Activated CD8-positive, alpha-beta T cell treated with anti-CD3 and anti-CD28 coated beads for 36 hours (primary cell): ENCODE measurements around the gene BCAM. TPM values are rescaled to one million over a fixed set of nuclear protein-coding genes. Genes with fewer than 3 reads are reported as not detected.
"Not testable (repeated sequence)": the region's sequence is repeated elsewhere in the genome, so short reads cannot be mapped to it uniquely, and the experiment has no call there.

Experiments
- ATAC-seq: fragments of 200-7000 bp; cut with Tn5 transposase; one replicate; pipeline ENCODE4 v1.10.0; 2021; ENCODE audit warnings: mild to moderate bottlenecking, moderate library complexity
- CTCF ChIA-PET: fragments of 350-600 bp; sonication (Branson Sonifier 250); formaldehyde crosslinking; loops from one replicate; lab custom pipeline; 2021; ENCODE audit warnings: antibody characterized with exemption; lab: Charles Lee
- POLR2A ChIA-PET: fragments of 350-600 bp; sonication (Branson Sonifier 250); formaldehyde crosslinking; loops from one replicate; lab custom pipeline; 2021; ENCODE audit warnings: antibody characterized with exemption; lab: Charles Lee
- DNase-seq: peaks from one replicate; pipeline ENCODE4 v3.0.0-alpha.2; 2020
- H3K27ac Mint-ChIP-seq: one replicate; pipeline ENCODE4 v1.8.0; 2021; ENCODE audit warnings: mild to moderate bottlenecking, mixed read lengths
- H3K27me3 Mint-ChIP-seq: one replicate; pipeline ENCODE4 v1.8.0; 2021; ENCODE audit warnings: mixed read lengths
- H3K36me3 Mint-ChIP-seq: one replicate; pipeline ENCODE4 v1.8.0; 2021; ENCODE audit warnings: low read depth, mixed read lengths
- H3K4me1 Mint-ChIP-seq: one replicate; pipeline ENCODE4 v1.8.0; 2021; ENCODE audit warnings: low read depth, mixed read lengths
- H3K4me3 Mint-ChIP-seq: one replicate; pipeline ENCODE4 v1.8.0; 2021; ENCODE audit warnings: mild to moderate bottlenecking, moderate library complexity, mixed read lengths
- H3K9me3 Mint-ChIP-seq: one replicate; pipeline ENCODE4 v1.8.0; 2021; ENCODE audit warnings: mixed read lengths
- CTCF ChIP-seq: fragments of 200-600 bp; IDR thresholded peaks from one replicate; pipeline ENCODE4 v1.8.0; 2022; ENCODE audit warnings: antibody characterized with exemption, mild to moderate bottlenecking
- intact Hi-C: fragments of 100-400 bp; cut with micrococcal nuclease; formaldehyde crosslinking; loops from one replicate; pipeline ENCODE4 v1.10.0; 2022
- total RNA-seq, 2 experiments: library from RNA; stranded (reverse); gene quantifications; one replicate each; pipeline ENCODE4 v1.2.3, GENCODE V29; 2021

BCAM gene
- total RNA-seq, 2 experiments from 2014 or later = not detected

DNA sequence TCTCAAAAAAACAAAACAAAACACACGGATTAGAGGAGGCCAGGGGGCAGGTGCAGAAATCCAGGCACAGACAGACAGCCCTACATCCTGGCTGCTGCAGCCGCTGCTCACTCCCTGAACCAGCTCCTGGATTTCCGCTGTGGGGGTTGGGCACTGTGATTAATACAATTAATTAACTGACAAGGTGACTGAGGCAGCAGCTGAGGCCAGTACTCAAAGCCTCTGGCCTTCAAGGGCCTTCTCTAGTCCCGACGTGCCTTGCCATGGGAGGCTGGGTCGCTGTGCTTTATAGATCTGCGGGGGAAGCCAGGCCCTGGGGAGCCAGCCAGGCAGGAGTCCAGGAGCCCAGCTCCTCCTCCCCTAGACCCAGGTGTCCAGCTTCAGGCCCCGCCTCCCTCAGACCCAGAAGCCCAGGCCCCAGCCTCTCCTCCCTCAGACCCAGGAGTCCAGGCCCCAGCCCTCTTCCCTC, 41.8 kb downstream of the BCAM start:
- Mint-ChIP-seq H3K4me1 (peaks cover 9% of the 10 kb centered on the region), H3K27ac (no peak overlapping the region), H3K27me3 (peaks cover 19% of the 10 kb centered on the region), H3K9me3 (no peaks in the 10 kb centered on the region), H3K36me3 (no peaks in the 10 kb centered on the region), H3K4me3 (no peak overlapping the region)
- ATAC-seq (no peak), DNase-seq (no peak)
- no peak for TF ChIP-seq CTCF
- ChIA-PET POLR2A (no interaction called here), CTCF (no interaction called here)
- intact Hi-C loops = no loop called here

GRCh38 chr19:44851427-44851826, 42.5 kb downstream of the BCAM start:
- intact Hi-C loops = no loop called here
- Mint-ChIP-seq H3K27ac (no peak overlapping the region), H3K27me3 (peaks cover 19% of the 10 kb centered on the region), H3K9me3 (no peaks in the 10 kb centered on the region), H3K36me3 (no peaks in the 10 kb centered on the region), H3K4me3 (no peak overlapping the region), H3K4me1 (peaks cover 9% of the 10 kb centered on the region)
- no peak for DNase-seq
- TF ChIP-seq CTCF = no peak
- ChIA-PET POLR2A (no interaction called here), CTCF (no interaction called here)
- no peak for ATAC-seq

GRCh38 chr19:44855606-44856005, 46.7 kb downstream of the BCAM start:
- Mint-ChIP-seq H3K4me1 (no peaks in the 10 kb centered on the region), H3K27me3 (no peaks in the 10 kb centered on the region), H3K9me3 (no peaks in the 10 kb centered on the region), H3K27ac (no peak overlapping the region), H3K36me3 (no peaks in the 10 kb centered on the region), H3K4me3 (no peak overlapping the region)
- no peak for DNase-seq
- intact Hi-C loops = no loop called here
- ATAC-seq = no peak
- CTCF ChIA-PET = no interaction called here
- POLR2A ChIA-PET = no interaction called here
- TF ChIP-seq CTCF = no peak

DNA sequence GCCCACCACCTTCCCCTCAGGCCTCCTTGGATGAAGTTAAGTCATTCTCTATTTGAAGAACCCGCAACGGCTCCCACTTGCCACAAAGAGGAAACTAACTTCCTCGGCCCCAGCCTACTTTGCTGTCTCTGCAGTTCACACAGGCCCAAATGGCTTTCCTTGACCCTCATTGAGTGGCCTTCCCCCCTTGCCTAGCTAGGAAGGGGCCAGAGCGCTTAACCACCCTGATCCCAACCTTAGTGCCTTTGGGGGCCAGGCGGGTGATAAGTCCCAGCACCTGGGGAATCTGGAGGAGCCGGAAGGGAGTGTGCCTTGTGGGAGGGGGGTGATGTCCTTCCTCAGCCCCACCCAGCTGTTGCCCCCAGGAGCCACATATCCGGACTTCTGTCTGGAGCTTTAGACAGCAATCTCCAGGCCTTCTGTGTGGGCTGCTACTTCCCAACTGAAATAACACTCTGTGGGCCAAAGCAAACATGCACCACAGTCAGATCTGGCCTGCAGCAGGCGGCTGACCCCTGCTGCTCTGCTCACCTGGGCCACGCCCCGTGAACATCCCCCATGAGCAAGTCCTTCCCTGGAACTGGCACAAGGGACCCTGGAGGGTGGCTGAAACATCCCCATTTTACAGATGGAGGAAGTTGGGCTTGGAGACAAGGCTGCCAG, 47.6 kb downstream of the BCAM start:
- DNase-seq (no peak), ATAC-seq (no peak)
- POLR2A ChIA-PET = no interaction called here
- H3K4me3 Mint-ChIP-seq = no peak overlapping the region
- intact Hi-C loops = no loop called here
- no peak overlapping the region for H3K27ac Mint-ChIP-seq
- H3K9me3 Mint-ChIP-seq = no peaks in the 10 kb centered on the region
- H3K36me3 Mint-ChIP-seq = no peaks in the 10 kb centered on the region
- CTCF ChIA-PET = interaction anchor here (0.8 to 1.1 kb wide), 2 partner anchors 11 to 72 kb away, joined by 3 to 4 read pairs; partner anchors contain the start of gene NECTIN2
- H3K27me3 Mint-ChIP-seq = no peaks in the 10 kb centered on the region
- no peaks in the 10 kb centered on the region for H3K4me1 Mint-ChIP-seq
- TF ChIP-seq CTCF = no peak

DNA sequence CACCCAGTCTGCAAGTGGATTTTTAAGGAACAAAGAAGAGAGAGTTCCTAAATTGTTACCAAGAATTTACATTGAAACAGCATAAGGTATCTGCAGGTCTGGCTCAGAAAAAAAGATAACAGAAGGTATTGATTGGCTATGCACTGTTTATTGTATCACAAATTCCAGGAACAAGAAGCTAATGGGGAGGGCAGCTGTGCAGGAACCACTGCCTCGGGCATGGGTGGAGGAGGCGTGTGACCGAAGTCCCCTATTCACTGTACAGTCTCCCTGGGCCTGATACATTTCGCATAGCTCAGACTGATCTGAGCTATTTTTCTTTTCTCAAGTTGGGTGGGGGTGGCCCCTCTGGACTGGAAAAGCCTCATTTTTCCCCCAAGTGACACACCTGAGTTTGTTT, 48.9 kb downstream of the BCAM start:
- ATAC-seq = no peak
- intact Hi-C loops = no loop called here
- no peaks in the 10 kb centered on the region for H3K4me1 Mint-ChIP-seq

GRCh38 chr19:44861576-44861975, 52.7 kb downstream of the BCAM start:
- POLR2A ChIA-PET = not testable (repeated sequence)

More for the DNA sequence above, 48.9 kb downstream of the BCAM start:
- no peaks in the 10 kb centered on the region for H3K36me3 Mint-ChIP-seq
- no peaks in the 10 kb centered on the region for H3K9me3 Mint-ChIP-seq
- POLR2A ChIA-PET = no interaction called here
- no peak overlapping the region for H3K4me3 Mint-ChIP-seq
- no peak for DNase-seq
- TF ChIP-seq CTCF = no peak
- H3K27me3 Mint-ChIP-seq = no peaks in the 10 kb centered on the region
- CTCF ChIA-PET = interaction anchor here (1.0 to 1.2 kb wide), 3 partner anchors 15 to 73 kb away, joined by 3 to 4 read pairs (median 3); no protein-coding TSS in a partner anchor
- no peak overlapping the region for H3K27ac Mint-ChIP-seq

More at GRCh38 chr19:44861576-44861975, 52.7 kb downstream of the BCAM start:
- H3K9me3 Mint-ChIP-seq, H3K27me3 Mint-ChIP-seq, H3K27ac Mint-ChIP-seq, DNase-seq, H3K4me1 Mint-ChIP-seq, H3K4me3 Mint-ChIP-seq, H3K36me3 Mint-ChIP-seq, ATAC-seq, intact Hi-C loops, CTCF ChIA-PET: not testable (repeated sequence)
